SK-N-MC (cell line): ENCODE data around the gene SHC3.
A peak's percentile ranks its signal among the peaks of the same experiment; 100 is the strongest.

ENCODE experiments used
- DNase-seq: peaks from one replicate; pipeline ENCODE4 v3.0.0-alpha.2; 2011; ENCODE audit warnings: low read depth, low spot score
- H3K27ac ChIP-seq: fragments of 200-600 bp; sonication (generic); 2 replicates; pipeline ENCODE4 v1.5.1; 2016; ENCODE audit warnings: mixed run types
- H3K36me3 ChIP-seq: fragments of 200-600 bp; sonication (generic); 2 replicates; pipeline ENCODE4 v1.6.1; 2017; ENCODE audit warnings: antibody characterized with exemption, low read length, mixed read lengths; ENCODE audit not compliant: insufficient read depth
- H3K4me3 ChIP-seq: fragments of 200-600 bp; sonication (generic); 2 replicates; pipeline ENCODE4 v1.5.1; 2016
- H3K9ac ChIP-seq: fragments of 200-600 bp; sonication (generic); 2 replicates; pipeline ENCODE4 v1.8.0; 2017; ENCODE audit warnings: mixed run types, mixed read lengths; ENCODE audit not compliant: insufficient read length
- H3K9me3 ChIP-seq: fragments of 200-600 bp; sonication (generic); 2 replicates; pipeline ENCODE4 v1.6.1; 2017; ENCODE audit warnings: low read depth, mild to moderate bottlenecking, antibody characterized with exemption, low read length, moderate library complexity, mixed read lengths
- EZH2 ChIP-seq: fragments of 200-600 bp; sonication (generic); IDR thresholded peaks from one replicate; pipeline ENCODE4 v1.6.1; 2017; ENCODE audit warnings: antibody characterized with exemption
- FOXP2 ChIP-seq: optimal IDR thresholded peaks from 2 replicates; pipeline ENCODE3; 2011; ENCODE audit warnings: mild to moderate bottlenecking, moderate library complexity; ENCODE audit not compliant: insufficient read depth; ENCODE audit errors: extremely low read length, control extremely low read depth
- POLR2AphosphoS5 ChIP-seq: IDR thresholded peaks from 2 replicates; pipeline ENCODE4 v1.6.1; 2012; ENCODE audit warnings: mild to moderate bottlenecking, low read depth, low read length, borderline replicate concordance

SHC3 gene

GRCh38 chr9:89077519-89077918 is 101.1 kb downstream of the SHC3 start:
- Histone ChIP-seq H3K27ac (no peak overlapping the region), H3K36me3 (no peaks in the 10 kb centered on the region), H3K4me3 (no peak overlapping the region), H3K9ac (no peak overlapping the region), H3K9me3 (no peaks in the 10 kb centered on the region)
- DNase-seq = no peak
- TF ChIP-seq FOXP2 = no peak
- no peak for TF ChIP-seq POLR2AphosphoS5
- no peak for TF ChIP-seq EZH2

DNA sequence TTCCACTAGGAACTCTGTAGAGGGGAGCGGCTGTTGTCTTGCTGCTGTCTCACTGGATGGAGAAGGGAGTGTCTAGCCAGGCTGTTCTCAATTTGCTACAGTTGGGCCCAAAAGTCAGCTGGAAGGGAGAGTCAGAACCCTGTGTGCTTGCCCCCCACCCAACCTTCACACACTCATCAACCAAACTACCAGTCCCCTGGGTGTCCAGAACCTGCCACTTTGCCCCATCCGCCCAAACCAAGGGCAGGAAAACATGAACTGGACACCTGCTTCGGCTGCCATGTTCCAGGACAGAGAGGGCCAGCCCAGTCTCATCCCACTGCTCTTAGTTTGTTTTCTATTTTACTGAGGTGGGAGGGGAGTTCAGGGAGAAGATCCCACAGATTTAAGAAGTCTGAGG is 105.2 kb downstream of the SHC3 start:
- Histone ChIP-seq H3K27ac (no peak overlapping the region), H3K9ac (no peak overlapping the region), H3K4me3 (peak overlapping the region; percentile 44), H3K9me3 (no peaks in the 10 kb centered on the region), H3K36me3 (no peaks in the 10 kb centered on the region)
- no peak for TF ChIP-seq EZH2
- no peak for TF ChIP-seq POLR2AphosphoS5
- TF ChIP-seq FOXP2 = no peak
- no peak for DNase-seq

- H3K9me3 ChIP-seq = no peaks in the 10 kb centered on the region
- H3K4me3 ChIP-seq = no peak overlapping the region
- H3K36me3 ChIP-seq = no peaks in the 10 kb centered on the region
- no peak for DNase-seq
- no peak for TF ChIP-seq EZH2
- no peak for TF ChIP-seq POLR2AphosphoS5
- TF ChIP-seq FOXP2 = no peak
- no peak overlapping the region for H3K27ac ChIP-seq
- H3K9ac ChIP-seq = no peak overlapping the region
Observed at GRCh38 chr9:89071591-89071990, 107.0 kb downstream of the SHC3 start.

DNA sequence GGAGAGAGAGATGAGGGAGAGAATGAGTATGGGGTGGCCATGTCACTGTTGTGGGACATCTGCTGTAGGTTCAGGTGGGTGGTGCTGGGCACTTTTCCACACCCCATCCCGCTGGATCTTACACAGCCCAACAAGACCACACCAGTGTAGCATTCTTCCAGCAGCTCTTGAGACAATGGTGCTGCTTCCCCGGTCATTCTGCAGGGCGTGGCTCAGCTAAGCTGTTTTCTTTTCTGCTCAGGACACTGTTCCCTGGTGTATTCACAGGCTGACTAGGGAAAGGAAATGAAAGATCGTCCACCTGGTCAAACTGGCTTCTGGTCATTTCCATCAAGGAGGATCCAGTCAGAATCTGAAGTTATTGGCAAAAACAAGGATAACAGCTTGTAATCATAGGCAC is 111.8 kb downstream of the SHC3 start:
- no peak for DNase-seq
- Histone ChIP-seq H3K4me3 (no peak overlapping the region), H3K27ac (no peak overlapping the region), H3K36me3 (no peaks in the 10 kb centered on the region), H3K9me3 (no peaks in the 10 kb centered on the region), H3K9ac (no peak overlapping the region)
- TF ChIP-seq EZH2 (no peak), POLR2AphosphoS5 (no peak)

DNA sequence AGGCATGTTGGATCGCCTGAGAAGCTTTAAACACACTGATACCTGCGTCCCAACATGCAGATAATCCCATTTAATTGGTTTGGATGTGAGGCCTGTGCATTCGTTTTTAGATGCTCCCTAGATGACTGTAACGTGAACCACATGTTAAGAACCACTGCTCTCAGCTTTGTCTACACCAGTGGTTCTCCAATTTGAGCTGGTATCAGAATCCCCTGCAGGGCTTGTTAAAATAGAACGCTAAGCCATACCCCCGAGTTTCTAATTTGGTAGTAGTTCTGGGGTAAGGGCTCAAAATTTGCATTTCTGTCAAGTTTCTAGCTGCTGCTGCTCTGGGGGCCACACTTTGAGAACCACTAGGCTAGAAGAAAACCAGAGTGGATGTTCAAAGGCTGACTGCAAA is 112.7 kb downstream of the SHC3 start:
- H3K4me3 ChIP-seq = no peak overlapping the region
- H3K27ac ChIP-seq = no peak overlapping the region
- DNase-seq = no peak
- no peaks in the 10 kb centered on the region for H3K9me3 ChIP-seq
- H3K36me3 ChIP-seq = no peaks in the 10 kb centered on the region
- no peak overlapping the region for H3K9ac ChIP-seq
- TF ChIP-seq FOXP2 = no peak
- no peak for TF ChIP-seq EZH2
- TF ChIP-seq POLR2AphosphoS5 = no peak

DNA sequence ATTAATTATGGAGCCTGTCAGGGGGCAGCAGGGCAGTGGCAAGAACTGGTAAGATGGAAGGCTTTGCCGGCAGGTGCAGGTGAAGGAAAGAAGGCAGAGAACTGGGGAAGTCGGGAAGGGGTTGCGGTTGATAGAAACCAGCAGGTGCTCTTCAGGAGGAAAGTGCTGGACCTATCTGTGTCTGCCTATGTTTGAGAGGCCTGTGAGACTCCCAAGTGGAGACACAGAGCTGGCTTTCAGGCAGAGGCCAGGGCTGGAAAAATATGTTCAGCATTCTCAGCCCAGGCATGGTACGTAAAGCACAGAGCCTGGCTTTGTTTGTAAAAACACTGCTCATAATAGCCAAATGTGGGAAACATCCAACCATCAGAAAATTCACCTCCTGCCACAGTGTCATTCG is 117.8 kb downstream of the SHC3 start:
- Histone ChIP-seq H3K4me3 (no peak overlapping the region), H3K9ac (no peak overlapping the region), H3K27ac (no peak overlapping the region), H3K36me3 (no peaks in the 10 kb centered on the region), H3K9me3 (no peaks in the 10 kb centered on the region)
- TF ChIP-seq FOXP2 (no peak), EZH2 (no peak), POLR2AphosphoS5 (no peak)
- no peak for DNase-seq

GRCh38 chr9:89059925-89060506 is 118.6 kb downstream of the SHC3 start:
- no peak overlapping the region for H3K4me3 ChIP-seq
- DNase-seq = no peak
- no peak overlapping the region for H3K27ac ChIP-seq
- H3K9me3 ChIP-seq = no peaks in the 10 kb centered on the region
- no peak overlapping the region for H3K9ac ChIP-seq
- TF ChIP-seq EZH2 = no peak
- no peak for TF ChIP-seq FOXP2
- TF ChIP-seq POLR2AphosphoS5 = no peak
- H3K36me3 ChIP-seq = no peaks in the 10 kb centered on the region

- no peak overlapping the region for H3K27ac ChIP-seq
- H3K9me3 ChIP-seq = no peaks in the 10 kb centered on the region
- H3K36me3 ChIP-seq = no peaks in the 10 kb centered on the region
- TF ChIP-seq FOXP2 = no peak
- TF ChIP-seq EZH2 = no peak
- TF ChIP-seq POLR2AphosphoS5 = no peak
- no peak overlapping the region for H3K4me3 ChIP-seq
- DNase-seq = no peak
- H3K9ac ChIP-seq = no peak overlapping the region
Observed at GRCh38 chr9:89058906-89059305, 119.7 kb downstream of the SHC3 start.

- H3K9me3 ChIP-seq = no peaks in the 10 kb centered on the region
- H3K4me3 ChIP-seq = no peak overlapping the region
- no peak for TF ChIP-seq FOXP2
- no peak for TF ChIP-seq POLR2AphosphoS5
- TF ChIP-seq EZH2 = no peak
- H3K9ac ChIP-seq = no peak overlapping the region
- H3K36me3 ChIP-seq = no peaks in the 10 kb centered on the region
- no peak for DNase-seq
- H3K27ac ChIP-seq = no peak overlapping the region
Observed at GRCh38 chr9:89054865-89055495, 123.6 kb downstream of the SHC3 start.
